Midbrain (tissue), 1 donor: Measurements from ENCODE around the gene WBP4.
A peak's percentile ranks its signal among the peaks of the same experiment; 100 is the strongest.
"Not testable (repeated sequence)": the region's sequence is repeated elsewhere in the genome, so short reads cannot be mapped to it uniquely, and the experiment has no call there.

ENCODE experiments used
- DNase-seq: peaks from one replicate; lab custom pipeline; 2025; lab: John Stamatoyannopoulos, UW

The WBP4 gene, protein sequence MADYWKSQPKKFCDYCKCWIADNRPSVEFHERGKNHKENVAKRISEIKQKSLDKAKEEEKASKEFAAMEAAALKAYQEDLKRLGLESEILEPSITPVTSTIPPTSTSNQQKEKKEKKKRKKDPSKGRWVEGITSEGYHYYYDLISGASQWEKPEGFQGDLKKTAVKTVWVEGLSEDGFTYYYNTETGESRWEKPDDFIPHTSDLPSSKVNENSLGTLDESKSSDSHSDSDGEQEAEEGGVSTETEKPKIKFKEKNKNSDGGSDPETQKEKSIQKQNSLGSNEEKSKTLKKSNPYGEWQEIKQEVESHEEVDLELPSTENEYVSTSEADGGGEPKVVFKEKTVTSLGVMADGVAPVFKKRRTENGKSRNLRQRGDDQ

DNA sequence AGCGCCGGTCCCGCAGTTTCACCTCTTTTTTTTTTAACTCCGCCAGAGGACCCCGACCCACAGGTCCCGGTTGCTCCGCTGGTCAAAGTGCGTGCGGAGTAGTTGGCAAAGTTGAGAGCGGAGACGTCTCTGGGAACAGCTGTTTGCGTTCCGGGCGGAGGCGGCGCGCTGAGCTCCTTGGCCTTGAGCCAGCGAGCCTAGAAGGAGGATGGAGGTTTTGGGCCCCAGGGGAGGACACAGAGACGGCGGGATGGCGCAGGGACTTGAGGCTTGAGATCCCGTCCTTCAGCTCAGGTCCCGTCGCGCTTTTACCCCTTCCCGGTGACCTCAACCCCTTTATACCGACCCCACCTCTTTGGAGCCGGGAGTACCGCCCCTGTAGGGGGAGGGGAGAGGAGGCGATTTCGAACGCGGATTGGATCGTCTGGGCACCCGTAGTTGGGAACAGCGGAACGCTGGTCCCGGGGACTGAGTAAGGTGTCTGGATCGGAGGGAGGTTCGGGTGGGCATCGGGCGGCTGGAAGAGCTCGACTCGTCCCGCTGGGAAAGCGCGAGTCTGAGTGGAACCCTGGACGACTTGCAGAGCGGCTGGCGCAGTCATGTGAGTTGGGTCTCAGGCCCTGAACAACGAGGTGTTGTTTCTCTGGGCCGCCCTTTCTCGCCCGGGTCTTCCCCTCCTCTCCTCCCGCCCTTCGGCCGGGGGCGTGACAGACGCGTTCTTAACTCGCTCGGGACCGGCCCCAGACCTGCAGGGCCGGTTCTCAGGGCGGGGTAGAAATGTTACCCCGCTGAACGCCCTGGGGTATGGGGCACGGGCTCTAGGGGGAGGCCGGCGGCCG, at the start of gene WBP4:
Gene WBP4, plus strand, starts transcription at position 435 of the 839 bp plus-strand sequence. Its CDS starts 165 bp downstream, at position 600.
- DNase-seq, result peak; percentile 95

DNA sequence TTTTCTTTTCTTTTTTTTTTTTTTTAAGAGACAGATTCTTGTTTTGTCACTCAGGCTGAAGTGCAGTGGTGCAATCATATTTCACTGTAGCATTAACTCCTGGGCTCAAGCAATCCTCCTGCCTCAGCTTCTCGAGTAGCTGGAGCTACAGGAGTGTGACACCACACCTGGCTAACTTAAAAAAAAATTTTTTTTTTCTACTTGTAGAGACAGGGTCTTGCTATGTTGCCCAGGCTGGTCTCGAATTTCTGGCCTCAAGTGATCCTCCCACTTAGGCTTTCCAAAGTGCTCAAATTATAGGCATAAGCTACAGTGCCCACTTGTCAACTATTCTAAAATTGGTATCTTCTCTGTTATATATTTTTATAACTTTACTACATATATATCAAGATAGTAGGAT, 48.8 kb upstream of the WBP4 start:
- no peak for DNase-seq

DNA sequence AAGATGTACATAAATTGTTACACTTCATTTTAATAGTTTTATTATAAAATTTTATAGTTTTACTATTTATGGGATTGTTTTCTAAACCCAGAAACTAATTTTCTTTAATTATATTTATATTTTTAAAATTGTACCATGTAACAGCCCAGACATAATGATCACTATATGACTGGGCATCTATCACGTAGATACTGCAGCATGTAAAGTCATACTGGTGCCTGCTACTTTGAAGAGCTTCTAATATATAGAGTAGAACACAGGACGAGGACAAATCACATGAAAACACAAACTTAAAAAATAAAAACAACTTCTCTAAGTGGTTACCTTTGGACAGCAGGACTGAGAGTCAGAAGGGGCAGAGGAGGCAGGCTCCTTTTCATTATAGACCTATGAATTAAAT, 47.5 kb upstream of the WBP4 start:
- no peak for DNase-seq

DNA sequence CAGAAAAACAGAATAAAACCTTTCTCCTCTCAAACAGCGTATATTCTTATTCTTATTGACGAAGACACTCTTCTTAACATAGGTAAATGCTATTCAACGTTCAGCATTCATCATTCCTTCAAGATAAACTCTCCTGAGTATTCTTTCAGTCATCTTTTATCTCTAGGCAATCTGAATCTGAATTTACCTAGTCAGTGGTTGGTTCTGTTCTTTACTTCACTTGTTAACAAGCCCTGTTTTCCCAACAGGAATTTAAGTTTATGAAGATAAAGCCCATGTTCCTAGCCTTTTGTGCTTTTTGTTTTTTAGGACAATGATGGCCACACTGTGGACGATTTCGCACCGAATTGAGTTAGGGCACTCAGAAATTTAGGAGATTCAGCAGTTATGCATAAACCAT, 45.4 kb upstream of the WBP4 start:
- DNase-seq, result no peak

DNA sequence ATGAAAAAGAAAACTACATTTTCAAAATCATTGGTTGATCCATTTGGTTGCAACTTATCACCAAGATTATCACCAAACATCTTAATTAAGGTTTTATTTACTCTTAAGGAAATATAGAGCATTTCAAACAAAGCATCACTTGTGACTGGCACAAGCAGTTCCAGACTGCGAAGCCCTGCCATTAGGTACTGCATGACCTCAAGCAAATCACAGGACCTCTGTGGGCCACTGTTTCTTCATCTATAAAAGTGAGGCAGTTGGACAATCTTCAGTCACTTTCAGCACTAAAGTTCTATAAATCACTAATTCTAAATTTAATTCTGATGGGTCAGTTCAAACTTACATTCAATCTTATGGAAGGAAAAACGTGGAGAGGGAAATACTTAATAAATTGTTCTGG, 44.1 kb upstream of the WBP4 start:
- DNase-seq, result peak; percentile 32

DNA sequence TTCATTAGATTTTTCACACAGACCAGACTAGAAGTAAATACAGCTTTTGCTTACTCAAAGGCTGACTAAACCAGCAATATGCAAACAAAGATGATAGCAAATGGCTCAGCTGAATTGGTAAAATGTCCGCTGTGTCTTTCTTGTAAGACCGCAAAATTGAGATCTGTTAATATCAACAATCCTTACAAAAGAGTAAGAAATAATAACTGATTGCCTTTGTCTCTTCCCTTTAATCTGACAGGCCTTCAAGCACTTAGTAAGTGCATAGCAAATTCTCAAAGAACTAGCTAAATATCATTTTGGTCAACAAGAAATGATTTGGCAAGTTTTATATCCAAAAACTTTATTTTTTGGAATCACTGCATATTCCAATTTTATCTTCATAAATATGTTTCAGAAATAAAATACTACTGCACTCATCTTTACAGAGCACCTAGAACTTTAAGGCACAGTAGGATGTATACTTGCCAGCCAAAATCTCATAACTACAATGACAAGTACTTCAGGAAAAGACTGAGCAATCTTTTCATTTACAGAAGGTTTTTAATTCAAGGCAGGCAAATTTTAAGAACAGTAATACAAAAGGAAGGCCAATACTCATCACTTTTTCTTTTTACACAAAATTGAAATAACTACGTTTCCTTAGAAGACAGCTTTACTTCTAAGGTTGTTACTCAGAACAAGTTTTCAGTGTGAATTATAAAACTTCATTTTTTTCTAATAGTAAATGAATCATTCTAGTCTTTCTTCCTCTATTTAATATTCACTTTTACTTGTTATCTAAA, 43.3 kb upstream of the WBP4 start:
- DNase-seq, result peak; percentile 49

DNA sequence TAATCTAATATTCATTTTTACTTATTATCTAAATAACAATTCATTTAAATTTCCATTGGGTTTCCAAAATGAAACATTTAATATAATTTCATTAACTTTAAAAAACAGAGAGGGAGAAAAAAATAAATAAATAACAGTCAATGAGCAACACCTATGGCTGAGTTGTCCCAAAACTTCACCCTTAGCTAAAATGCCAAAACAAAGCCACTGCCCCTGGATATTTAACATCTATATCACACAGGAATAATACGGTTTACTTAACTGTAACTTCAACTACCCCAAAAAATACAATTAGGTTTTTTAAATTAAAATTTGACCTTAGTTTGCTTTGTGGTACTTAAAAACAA, 42.7 kb upstream of the WBP4 start:
- no peak for DNase-seq

DNA sequence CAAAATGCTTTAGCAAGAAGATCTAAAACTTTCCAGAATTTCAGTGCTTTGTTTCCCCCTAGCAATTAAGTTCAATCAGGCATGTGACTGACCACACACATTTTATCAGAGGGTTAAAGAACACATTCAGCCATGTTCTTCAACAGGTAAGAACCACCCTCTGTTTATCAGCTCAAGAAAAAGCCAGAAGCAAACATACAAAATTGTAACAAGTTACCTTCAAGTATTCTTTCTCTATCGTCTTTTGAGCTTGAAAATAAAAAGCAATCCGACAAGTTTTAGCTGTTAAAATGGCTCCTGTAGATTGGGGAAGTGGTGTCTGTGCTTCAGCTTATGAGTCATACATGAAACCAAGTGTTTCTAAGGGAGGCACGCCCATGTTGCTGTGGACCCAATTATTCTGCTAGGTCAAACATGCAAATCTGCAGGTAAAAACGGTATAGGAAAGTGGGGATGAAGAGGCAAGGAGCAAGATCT, 42.3 kb upstream of the WBP4 start, which contains the start of gene ELF1:
Gene ELF1, minus strand, starts transcription at position 306 of the 477 bp plus-strand sequence. CDS start 37,262 bp downstream, outside the sequence.
- DNase-seq, result no peak

DNA sequence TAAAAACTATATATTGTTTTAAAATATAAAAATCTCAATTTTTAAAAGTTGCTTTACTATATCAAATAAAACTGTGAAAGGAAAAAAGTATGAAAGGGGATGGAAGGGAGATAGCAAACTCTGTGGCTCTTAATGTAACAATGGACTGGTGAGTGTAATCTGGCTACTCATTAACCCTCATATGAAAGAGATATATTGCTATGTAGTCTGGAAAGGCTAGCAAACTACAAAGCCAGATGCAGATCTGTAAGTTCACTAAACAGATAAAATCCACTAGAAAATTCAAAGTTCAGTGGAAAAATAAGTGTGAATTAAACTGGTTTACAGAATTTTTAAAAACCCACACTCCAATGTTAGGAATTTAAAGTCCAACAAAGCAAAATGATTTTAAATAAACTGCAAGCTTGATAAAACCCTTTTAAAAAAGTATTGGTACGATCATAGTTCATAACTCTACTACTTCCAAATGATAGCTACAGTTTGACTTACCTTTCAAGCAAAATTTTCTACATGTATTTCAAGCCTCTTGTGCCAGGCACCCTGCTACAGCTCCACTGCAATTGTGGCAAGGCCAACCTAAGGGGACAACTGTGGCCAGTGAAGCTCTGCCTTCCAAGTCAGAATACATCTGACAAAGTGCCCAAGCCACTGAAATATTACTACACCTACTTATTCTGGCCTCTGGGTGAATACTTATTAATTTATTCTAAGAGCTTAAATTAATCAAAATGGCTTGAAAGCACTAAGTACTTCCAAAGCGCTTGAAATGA, 41.5 kb upstream of the WBP4 start:
- peak; percentile 27 for DNase-seq

DNA sequence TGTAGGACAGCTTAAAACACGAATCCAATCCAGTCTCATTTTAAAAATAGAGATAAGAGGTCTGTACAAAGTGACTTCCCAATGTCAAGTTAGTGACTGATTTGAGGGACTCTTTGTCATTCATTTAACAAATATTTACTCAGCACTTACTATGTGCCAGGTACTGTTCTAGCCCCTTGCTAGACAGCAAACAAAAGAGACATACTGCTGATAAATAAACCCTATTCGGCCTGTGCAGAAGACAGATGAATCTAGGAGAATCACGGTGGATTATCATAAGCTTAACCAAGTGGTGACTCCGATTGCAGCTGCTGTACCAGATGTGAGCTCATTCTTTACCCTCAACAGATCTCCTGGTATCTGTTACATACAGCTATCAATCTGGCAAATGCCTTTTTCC, 35.8 kb upstream of the WBP4 start:
- DNase-seq, result no peak

DNA sequence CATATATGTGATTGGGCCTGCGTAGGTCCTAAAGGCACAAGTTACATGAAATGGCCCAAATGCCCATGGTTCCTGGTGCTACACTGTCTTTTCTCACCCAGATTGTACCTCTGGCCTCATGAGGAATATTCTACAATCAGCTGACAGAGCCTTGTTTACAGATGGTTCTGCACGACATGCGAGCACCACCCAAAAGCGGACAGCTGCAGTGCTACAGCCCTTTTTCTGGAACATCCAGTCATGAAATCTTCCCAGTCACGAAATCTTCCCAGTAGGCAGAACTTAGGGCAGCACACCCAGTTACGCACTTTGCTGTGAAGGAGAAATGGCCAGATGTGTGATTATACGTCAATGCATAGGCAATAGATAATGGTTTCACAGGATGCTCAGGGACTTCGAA, 34.5 kb upstream of the WBP4 start:
- no peak for DNase-seq

DNA sequence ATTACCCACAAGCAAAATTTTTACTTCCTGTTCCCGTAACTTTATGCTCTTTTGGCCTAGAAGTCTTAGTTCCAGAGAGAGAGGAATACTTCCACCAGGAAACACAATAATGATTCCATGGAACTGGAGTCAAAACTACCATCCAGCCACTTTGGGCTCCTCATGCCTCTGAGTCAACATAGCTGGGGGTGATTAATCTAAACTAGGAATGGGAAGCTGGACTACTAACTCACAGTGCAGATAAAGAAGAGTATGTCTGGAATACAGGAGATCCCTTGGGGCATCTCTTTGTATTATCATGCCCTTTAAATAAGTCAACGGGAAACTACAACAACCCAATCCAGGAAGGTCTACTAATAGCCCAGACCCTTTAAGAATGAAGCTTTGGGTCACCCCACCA, 33.3 kb upstream of the WBP4 start:
- no peak for DNase-seq

DNA sequence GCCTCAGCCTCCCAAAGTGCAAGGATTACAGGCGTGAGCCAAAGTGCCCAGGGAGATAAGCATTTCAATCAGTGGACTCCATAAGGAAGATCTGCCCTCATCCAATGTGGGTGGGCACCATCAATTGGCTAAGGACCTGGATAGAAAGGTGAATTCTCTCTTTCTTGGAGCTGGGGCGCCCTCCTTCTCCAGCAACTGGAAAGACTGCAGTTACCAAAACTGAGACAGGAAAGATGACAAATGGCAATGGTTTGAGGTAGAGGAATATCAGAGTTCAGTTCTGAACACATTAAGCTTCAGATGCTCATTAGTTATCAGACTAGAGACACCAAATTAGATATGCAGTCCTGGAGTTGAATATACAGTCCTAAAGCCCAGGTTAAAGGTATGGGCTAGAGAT, 31.7 kb upstream of the WBP4 start:
- no peak for DNase-seq

DNA sequence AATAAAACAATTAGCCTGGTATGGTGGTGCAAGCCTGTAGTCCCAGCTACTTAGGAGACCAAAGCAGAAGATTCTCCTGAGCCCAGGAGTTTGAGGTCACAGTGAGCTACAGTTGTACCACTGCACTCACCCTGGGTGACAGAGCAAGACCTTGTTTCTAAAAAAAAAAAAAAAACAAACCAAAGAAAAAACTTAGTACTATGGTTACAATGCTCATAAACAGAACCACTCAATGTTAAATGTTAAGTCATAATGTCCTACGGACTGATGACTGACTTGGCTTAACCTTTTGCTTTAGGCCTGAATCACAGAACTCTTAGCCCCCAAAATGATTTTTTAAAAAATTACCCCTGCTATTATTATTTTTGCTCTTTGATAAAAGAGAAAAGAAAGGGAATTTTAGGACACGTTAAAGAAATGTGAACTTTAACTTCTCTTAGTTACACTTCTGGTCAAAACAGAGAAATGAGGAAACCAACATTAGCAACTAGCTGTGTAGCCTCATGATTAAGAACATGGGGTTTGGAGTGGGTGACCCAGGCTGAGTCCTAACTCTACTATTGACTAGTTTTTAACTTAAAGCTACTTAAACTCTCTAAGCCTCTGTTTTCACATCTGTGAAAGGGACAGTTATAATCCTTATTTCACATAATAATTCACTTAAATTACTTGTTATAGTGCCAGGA, 28.5 kb upstream of the WBP4 start:
- DNase-seq, result no peak

DNA sequence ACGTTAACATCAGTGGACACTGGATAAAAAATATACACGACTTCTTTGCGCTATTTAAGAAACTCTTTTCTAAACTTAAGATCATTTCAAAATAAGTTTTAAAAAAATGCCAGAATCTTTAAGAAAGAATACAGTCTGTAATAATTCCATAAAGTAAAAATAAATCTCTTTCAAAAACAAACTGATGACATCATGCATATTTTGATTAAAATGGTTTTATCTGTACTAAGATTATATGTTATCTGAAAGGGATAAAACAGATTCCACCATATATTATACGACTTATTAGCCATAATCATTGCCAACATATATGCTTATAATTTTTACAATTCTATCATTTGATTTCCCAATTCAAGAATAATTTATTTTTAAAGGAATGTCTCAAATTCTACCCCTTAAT, 26.9 kb upstream of the WBP4 start:
- DNase-seq, result no peak

DNA sequence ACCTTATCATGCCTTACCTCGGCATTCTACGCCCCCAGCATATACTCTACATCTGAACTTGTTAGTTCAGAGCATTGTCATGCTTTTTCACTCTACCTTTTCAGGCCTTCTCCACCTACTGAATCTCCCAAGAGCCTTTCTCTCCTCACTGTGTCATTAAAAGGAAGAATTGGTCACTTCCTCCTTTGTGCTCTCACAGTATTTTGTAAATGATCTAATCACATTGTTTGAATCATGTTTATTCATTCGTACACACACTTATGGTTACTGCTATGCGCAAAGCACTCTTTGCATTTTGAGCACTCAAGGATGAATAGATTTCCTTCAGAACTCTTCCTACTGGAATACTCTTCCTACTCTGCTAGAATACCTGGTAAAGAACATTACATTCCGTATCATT, 26.4 kb upstream of the WBP4 start:
- DNase-seq, result no peak

DNA sequence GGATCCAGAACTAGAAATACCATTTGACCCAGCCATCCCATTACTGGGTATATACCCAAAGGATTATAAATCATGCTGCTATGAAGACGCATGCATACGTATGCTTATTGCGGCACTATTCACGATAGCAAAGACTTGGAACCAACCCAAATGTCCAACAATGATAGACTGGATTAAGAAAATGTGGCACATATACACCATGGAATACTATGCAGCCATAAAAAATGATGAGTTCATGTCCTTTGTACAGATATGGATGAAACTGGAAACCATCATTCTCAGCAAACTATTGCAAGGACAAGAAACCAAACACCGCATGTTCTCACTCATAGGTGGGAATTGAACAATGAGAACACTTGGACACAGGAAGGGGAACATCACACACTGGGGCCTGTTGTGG, 24.8 kb upstream of the WBP4 start:
- DNase-seq, result not testable (repeated sequence)

DNA sequence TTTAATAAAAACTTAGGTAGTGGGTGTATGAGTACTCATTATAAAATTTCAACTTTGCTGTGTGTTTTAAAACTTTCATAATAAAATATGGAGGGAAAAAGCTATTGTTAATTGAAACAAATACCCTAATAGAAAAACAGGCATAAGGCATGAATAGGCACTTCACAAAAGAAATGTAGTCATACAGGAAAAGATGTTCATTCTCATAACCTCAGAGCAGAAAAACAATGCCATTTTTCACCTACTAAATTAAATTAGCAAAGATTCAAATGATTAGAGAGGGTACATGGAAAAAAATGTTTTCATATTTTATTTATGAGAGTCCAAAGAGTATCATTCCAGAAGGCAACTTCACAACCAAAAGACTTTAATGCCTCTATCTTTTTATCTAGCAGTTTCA, 21.6 kb upstream of the WBP4 start:
- no peak for DNase-seq

DNA sequence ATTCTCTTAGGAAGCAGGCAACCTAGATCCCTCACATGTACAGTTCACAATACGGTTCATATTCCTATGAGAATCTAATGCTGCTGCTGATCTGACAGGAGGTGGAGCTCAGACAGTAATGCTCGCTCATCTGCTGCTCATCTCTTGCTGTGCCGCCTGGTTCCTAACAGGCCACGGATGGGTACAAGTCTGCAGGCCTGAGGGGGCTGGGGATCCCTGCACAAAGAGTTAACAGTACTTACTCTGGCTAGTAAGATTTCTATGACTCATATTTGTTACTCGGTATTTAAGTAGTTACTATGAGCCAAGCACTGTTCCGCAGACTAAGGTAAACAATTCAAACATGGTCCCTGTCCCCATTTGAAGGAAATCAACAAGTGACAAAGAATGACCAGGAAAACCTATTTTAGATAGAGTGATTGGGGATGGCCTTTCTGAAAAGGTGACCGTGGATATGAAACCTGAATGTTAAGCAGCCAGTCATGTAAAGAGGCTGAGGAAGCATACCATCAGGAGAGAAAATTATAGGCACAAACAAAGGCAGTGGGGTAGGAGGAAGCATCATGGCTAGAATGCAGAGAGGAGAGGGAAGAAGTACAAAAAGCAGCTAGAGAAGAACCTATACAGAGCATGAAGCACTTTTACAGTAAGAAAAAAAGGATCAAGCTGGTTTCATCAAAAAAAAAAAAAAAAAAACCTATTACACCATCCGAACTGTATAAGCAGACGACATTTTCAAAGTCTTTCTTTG, 20.6 kb upstream of the WBP4 start:
- DNase-seq, result no peak

DNA sequence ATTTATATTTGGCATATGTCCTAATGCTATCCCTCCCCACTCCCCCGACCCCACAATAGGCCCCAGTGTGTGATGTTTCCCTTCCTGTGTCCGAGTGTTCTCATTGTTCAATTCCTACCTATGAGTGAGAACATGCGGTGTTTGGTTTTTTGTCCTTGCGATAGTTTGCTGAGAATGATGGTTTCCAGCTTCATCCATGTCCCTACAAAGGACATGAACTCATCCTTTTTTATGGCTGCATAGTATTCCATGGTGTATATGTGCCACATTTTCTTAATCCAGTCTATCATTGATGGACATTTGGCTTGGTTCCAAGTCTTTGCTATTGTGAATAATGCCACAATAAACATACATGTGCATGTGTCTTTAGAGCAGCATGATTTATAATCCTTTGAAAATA, 18.9 kb upstream of the WBP4 start:
- not testable (repeated sequence) for DNase-seq
